ENCODE measurements around the gene HOGA1.
A peak's percentile ranks its signal among the peaks of the same experiment; 100 is the strongest.
"Not testable (repeated sequence)": the region's sequence is repeated elsewhere in the genome, so short reads cannot be mapped to it uniquely, and the experiment has no call there.

HOGA1 gene

DNA sequence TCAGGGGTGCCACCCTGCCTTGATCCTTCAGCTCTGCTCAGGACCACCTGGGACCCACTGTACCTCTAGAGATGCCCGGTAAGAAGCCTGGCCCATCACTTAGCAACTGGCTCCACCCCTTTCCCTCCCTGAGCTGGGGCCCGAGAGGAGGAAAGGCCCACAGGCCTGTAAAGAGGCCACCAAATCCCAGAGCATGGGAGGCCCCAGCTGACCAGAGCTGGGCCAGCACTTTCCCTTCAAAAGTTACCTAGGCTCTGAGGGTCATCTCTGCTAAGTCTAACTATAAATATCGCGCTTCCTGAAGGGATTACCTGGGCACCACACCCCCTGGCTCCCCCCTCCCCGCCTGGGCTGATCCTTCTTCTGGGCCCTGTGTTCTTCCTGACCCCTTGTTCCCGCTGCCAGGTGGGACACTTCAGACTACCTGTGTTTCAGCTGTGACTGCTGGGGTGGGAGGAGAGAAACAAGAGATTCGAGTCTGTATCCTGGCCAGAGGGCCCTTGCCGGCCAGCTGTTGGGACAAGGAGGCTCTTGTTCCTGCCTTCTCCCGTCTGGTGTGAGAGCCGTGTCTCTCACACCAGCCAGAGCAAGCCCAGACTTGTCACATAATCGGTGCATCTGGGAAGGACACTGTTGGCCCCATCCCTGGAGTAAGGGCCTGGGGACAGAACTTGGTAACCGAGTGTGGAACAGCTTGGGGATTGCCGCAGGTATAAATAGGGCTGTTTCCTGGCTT is 34.4 kb upstream of the HOGA1 start:
- H3K9me3 Mint-ChIP-seq: no peaks in the 10 kb centered on the region
- no peak overlapping the region for H3K4me3 Mint-ChIP-seq
- no peaks in the 10 kb centered on the region for H3K36me3 Mint-ChIP-seq
- H3K27me3 Mint-ChIP-seq: no peaks in the 10 kb centered on the region
- no peak overlapping the region for H3K27ac Mint-ChIP-seq
- H3K4me1 Mint-ChIP-seq: peaks cover 3% of the 10 kb centered on the region

DNA sequence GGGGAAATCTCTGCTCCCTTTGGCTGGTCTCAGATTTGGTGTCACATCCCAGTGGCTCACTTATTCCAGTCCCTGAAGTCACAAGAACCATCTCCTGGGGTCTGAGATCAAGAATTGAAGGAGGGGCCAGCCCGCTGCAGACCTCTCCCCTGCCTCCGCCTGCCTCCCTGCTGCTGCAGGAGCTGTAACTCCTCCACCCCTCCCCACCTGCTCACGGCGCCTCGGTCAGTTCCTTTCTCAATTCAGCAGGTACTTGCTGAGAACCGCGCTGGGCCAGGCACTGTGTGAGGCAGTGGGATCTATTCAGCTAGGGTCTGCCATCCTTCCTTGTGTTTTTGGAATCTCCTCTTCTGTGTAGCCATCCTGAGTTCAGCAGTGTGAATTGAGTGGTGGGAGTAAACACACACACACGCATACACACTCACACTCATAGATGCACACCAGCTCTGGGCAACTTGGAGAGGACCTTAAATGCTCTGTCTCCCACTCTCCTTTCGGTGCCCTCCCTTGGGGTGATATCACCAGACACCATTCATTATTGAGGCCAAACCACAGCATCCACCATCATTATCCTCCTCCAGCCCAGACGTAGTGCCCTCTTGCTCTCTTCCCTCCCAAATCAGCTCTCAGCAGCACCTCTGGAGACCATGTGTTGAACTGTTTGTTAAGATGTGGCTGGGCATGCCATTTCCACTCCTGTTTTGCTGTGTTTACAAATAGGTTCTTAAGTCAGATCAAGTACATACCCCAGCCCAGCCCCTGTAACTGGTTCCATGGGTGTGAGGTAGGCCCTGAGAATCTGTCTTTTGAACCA is 33.6 kb upstream of the HOGA1 start:
- Mint-ChIP-seq H3K4me3 (no peak overlapping the region), H3K4me1 (peaks cover 3% of the 10 kb centered on the region), H3K9me3 (no peaks in the 10 kb centered on the region), H3K27ac (peak overlapping the region; percentile 48), H3K36me3 (no peaks in the 10 kb centered on the region), H3K27me3 (no peaks in the 10 kb centered on the region)

DNA sequence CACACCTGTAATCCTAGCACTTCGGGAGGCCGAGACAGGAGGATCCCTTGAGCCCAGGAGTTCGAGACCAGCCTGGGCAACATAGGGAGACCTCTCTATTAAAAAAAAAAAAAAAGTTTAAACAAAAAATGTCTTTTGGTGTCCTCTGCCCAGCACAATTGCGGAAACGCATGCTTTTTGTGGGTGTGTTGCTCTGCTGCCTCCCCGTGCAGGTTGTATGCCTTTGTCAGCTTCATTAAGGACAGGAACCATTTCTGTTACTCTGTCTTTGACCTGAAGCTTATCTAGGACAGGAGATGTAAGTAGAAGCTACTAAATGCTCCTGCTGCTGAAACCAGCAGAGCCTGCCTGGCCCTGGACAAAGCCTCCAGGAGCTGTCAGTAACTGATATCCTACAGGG is 32.9 kb upstream of the HOGA1 start:
- Mint-ChIP-seq H3K4me1 (peaks cover 3% of the 10 kb centered on the region), H3K4me3 (no peak overlapping the region), H3K27me3 (no peaks in the 10 kb centered on the region), H3K27ac (no peak overlapping the region), H3K9me3 (no peaks in the 10 kb centered on the region), H3K36me3 (no peaks in the 10 kb centered on the region)

GRCh38 chr10:97553575-97554031 is 30.6 kb upstream of the HOGA1 start:
- peaks cover 3% of the 10 kb centered on the region for H3K4me1 Mint-ChIP-seq
- no peak overlapping the region for H3K27ac Mint-ChIP-seq
- no peaks in the 10 kb centered on the region for H3K27me3 Mint-ChIP-seq
- H3K4me3 Mint-ChIP-seq: no peak overlapping the region
- no peaks in the 10 kb centered on the region for H3K36me3 Mint-ChIP-seq
- no peaks in the 10 kb centered on the region for H3K9me3 Mint-ChIP-seq

- not testable (repeated sequence) for H3K27me3 Mint-ChIP-seq, H3K4me1 Mint-ChIP-seq, H3K36me3 Mint-ChIP-seq, H3K4me3 Mint-ChIP-seq, H3K9me3 Mint-ChIP-seq, H3K27ac Mint-ChIP-seq
Observed at GRCh38 chr10:97554336-97554735, 29.9 kb upstream of the HOGA1 start.

GRCh38 chr10:97555541-97555940 is 28.6 kb upstream of the HOGA1 start:
- not testable (repeated sequence) for H3K9me3 Mint-ChIP-seq, H3K27ac Mint-ChIP-seq, H3K36me3 Mint-ChIP-seq, H3K4me3 Mint-ChIP-seq, H3K4me1 Mint-ChIP-seq, H3K27me3 Mint-ChIP-seq

GRCh38 chr10:97560731-97561381 is 23.3 kb upstream of the HOGA1 start:
- not testable (repeated sequence) for H3K4me1 Mint-ChIP-seq, H3K27me3 Mint-ChIP-seq, H3K27ac Mint-ChIP-seq, H3K4me3 Mint-ChIP-seq, H3K9me3 Mint-ChIP-seq, H3K36me3 Mint-ChIP-seq

- H3K27me3 Mint-ChIP-seq, H3K27ac Mint-ChIP-seq, H3K4me1 Mint-ChIP-seq, H3K4me3 Mint-ChIP-seq, H3K9me3 Mint-ChIP-seq, H3K36me3 Mint-ChIP-seq: not testable (repeated sequence)
Observed at GRCh38 chr10:97561386-97562077, 22.7 kb upstream of the HOGA1 start.

GRCh38 chr10:97562329-97562728 is 21.9 kb upstream of the HOGA1 start:
- H3K4me1 Mint-ChIP-seq, H3K9me3 Mint-ChIP-seq, H3K27me3 Mint-ChIP-seq, H3K36me3 Mint-ChIP-seq, H3K27ac Mint-ChIP-seq, H3K4me3 Mint-ChIP-seq: not testable (repeated sequence)

GRCh38 chr10:97563337-97563736 is 20.9 kb upstream of the HOGA1 start:
- Mint-ChIP-seq H3K27ac (no peak overlapping the region), H3K36me3 (no peaks in the 10 kb centered on the region), H3K27me3 (no peaks in the 10 kb centered on the region), H3K4me1 (no peaks in the 10 kb centered on the region), H3K9me3 (no peaks in the 10 kb centered on the region), H3K4me3 (no peak overlapping the region)

GRCh38 chr10:97564776-97565175 is 19.4 kb upstream of the HOGA1 start:
- H3K9me3 Mint-ChIP-seq: no peaks in the 10 kb centered on the region

DNA sequence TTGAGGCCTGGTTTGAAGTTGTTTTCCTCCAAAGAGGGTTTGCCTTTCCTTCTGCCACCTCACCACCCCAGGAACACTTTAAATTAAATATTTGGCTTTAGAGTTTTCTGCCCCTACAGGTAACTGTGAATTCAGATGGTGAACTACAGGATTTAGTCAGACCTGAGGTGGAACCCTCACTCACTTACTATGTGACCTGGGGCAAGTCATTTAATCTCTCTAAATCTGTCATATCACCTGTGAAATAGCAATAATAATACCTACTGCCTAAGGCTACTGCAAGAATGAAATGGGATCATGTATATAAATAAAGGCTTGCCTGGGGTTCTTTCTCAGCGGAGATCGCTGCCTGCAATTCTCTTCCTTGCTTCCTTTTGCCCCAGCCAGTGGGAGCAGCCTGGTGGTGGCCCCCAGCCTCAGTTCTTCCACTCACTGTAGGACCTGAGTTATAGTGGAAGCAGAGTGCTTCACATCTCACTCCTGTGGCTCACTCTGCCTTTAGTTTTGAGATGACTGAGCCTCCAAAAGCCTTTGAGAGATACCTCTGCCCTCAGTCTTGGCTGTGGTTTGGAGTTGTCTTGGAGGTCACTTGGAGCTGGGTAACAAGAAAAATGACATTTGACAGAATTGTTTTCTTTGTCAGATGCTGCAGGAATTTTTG is 17.7 kb upstream of the HOGA1 start:
- H3K27ac Mint-ChIP-seq: no peak overlapping the region
- H3K27me3 Mint-ChIP-seq: no peaks in the 10 kb centered on the region
- no peaks in the 10 kb centered on the region for H3K4me1 Mint-ChIP-seq
- no peak overlapping the region for H3K4me3 Mint-ChIP-seq
- H3K9me3 Mint-ChIP-seq: no peaks in the 10 kb centered on the region
- no peaks in the 10 kb centered on the region for H3K36me3 Mint-ChIP-seq

More at GRCh38 chr10:97564776-97565175, 19.4 kb upstream of the HOGA1 start:
- H3K4me3 Mint-ChIP-seq: no peak overlapping the region
- H3K27ac Mint-ChIP-seq: no peak overlapping the region
- H3K36me3 Mint-ChIP-seq: no peaks in the 10 kb centered on the region
- H3K27me3 Mint-ChIP-seq: no peaks in the 10 kb centered on the region
- no peaks in the 10 kb centered on the region for H3K4me1 Mint-ChIP-seq

GRCh38 chr10:97567891-97568290 is 16.3 kb upstream of the HOGA1 start:
- no peaks in the 10 kb centered on the region for H3K9me3 Mint-ChIP-seq
- H3K36me3 Mint-ChIP-seq: no peaks in the 10 kb centered on the region
- H3K27me3 Mint-ChIP-seq: no peaks in the 10 kb centered on the region
- H3K4me1 Mint-ChIP-seq: no peaks in the 10 kb centered on the region
- no peak overlapping the region for H3K27ac Mint-ChIP-seq
- no peak overlapping the region for H3K4me3 Mint-ChIP-seq

DNA sequence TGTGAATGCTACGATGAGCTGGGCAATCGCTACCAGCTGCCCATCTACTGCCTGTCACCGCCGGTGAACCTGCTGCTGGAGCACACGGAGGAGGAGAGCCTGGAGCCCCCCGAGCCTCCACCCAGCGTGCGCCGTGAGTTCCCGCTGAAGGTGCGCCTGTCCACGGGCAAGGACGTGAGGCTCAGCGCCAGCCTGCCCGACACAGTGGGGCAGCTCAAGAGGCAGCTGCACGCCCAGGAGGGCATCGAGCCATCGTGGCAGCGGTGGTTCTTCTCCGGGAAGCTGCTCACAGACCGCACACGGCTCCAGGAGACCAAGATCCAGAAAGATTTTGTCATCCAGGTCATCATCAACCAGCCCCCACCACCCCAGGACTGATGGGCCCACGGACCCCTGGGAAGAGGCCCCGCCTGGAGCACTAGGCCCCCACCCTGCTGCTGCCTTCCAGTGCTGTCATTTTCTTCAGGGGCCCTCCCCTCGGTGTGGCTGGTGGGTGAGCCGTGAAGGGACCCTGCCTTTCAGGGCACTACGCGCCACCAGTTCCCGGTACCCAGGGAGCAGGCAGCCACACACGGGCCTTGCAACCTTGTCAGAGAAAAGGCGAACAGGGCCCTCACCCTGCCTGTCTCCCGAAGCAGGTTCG is 13.9 kb upstream of the HOGA1 start:
- Mint-ChIP-seq H3K27ac (no peak overlapping the region), H3K27me3 (no peaks in the 10 kb centered on the region), H3K9me3 (no peaks in the 10 kb centered on the region), H3K36me3 (no peaks in the 10 kb centered on the region), H3K4me3 (no peak overlapping the region), H3K4me1 (no peaks in the 10 kb centered on the region)
